Ascending aorta (tissue), 2 donors: Measurements from ENCODE around the gene MAGI1. TPM values are rescaled to one million over a fixed set of nuclear protein-coding genes. Genes with fewer than 3 reads are reported as not detected.

Source experiments
- DNase-seq, 2 donors: peaks; one replicate each; pipeline ENCODE4 v3.0.0-alpha.2; 2019; ENCODE audit warnings: low spot score in 2 of 2
- H3K27ac ChIP-seq, 2 donors: fragments of 200-600 bp; sonication (generic); one replicate each; pipeline ENCODE4 v1.5.1; 2016 to 2017; ENCODE audit warnings: mild to moderate bottlenecking in 1 of 2
- H3K27me3 ChIP-seq: fragments of 200-600 bp; sonication (generic); one replicate; pipeline ENCODE4 v1.5.1; 2017
- H3K36me3 ChIP-seq, 2 donors: fragments of 200-600 bp; sonication (generic); one replicate each; pipeline ENCODE4 v1.5.1; 2016
- H3K4me1 ChIP-seq, 2 donors: fragments of 200-600 bp; sonication (generic); one replicate each; pipeline ENCODE4 v1.5.1; 2016 to 2017; ENCODE audit warnings: mild to moderate bottlenecking in 1 of 2
- H3K4me3 ChIP-seq, 2 donors: fragments of 200-600 bp; sonication (generic); one replicate each; pipeline ENCODE4 v1.5.1; 2016 to 2017; ENCODE audit warnings: mild to moderate bottlenecking in 1 of 2
- H3K9me3 ChIP-seq, 2 donors: fragments of 200-600 bp; sonication (generic); one replicate each; pipeline ENCODE4 v1.5.1; 2016
- CTCF ChIP-seq, 3 experiments: fragments of 200-600 bp in 2 of 3; fragments of 450-650 bp in 1 of 3; sonication (generic) in 2 of 3; IDR thresholded peaks; one replicate each; pipeline ENCODE4 v1.5.1; 2016 to 2019; ENCODE audit warnings: antibody characterized with exemption in 3 of 3, mild to moderate bottlenecking in 1 of 3, moderate library complexity in 1 of 3
- intact Hi-C: fragments of 100-400 bp; cut with DNase I; formaldehyde crosslinking; loops from one replicate; pipeline ENCODE4 v1.15.1; 2023
- total RNA-seq: library from RNA; depleted of rRNA; stranded (reverse); fragments of >200 nt; gene quantifications from one replicate; pipeline ENCODE4 v1.1.0, GENCODE V29; 2016

MAGI1 gene
- total RNA-seq, 1 donor from 2014 or later = 28.4 TPM

- Histone ChIP-seq H3K27me3 (no peaks in the 10 kb centered on the region), H3K4me1 (peaks cover 0 to 29% of the 10 kb centered on the region in 2 donors), H3K4me3 (no peak overlapping the region), H3K27ac (peak overlapping the region in 1 of 2 donors; percentile 74), H3K9me3 (no peaks in the 10 kb centered on the region), H3K36me3 (no peaks in the 10 kb centered on the region)
- DNase-seq = no peak
- no peak for TF ChIP-seq CTCF (IDR thresholded peaks at IDR 0.05)
- intact Hi-C loops = loop anchor here (2.0 kb wide), 1 partner anchor 19 kb away; no protein-coding TSS in a partner anchor
These were observed 82.8 kb downstream of the MAGI1 start for GRCh38 chr3:65955792-65956477.

- Histone ChIP-seq H3K27ac (peak overlapping the region; percentile 66 to 74), H3K4me1 (peaks cover 0 to 36% of the 10 kb centered on the region in 2 donors), H3K4me3 (peak overlapping the region; percentile 37 to 38), H3K9me3 (no peaks in the 10 kb centered on the region), H3K27me3 (no peaks in the 10 kb centered on the region), H3K36me3 (no peaks in the 10 kb centered on the region)
- no peak for DNase-seq
- no peak for TF ChIP-seq CTCF (IDR thresholded peaks at IDR 0.05)
- intact Hi-C loops = loop anchor here (2.0 kb wide), 1 partner anchor 21 kb away; no protein-coding TSS in a partner anchor
These were observed 84.6 kb downstream of the MAGI1 start for GRCh38 chr3:65953881-65954733.

- no peak for TF ChIP-seq CTCF (IDR thresholded peaks at IDR 0.05)
- H3K36me3 ChIP-seq = no peaks in the 10 kb centered on the region
- no peaks in the 10 kb centered on the region for H3K9me3 ChIP-seq
- H3K4me3 ChIP-seq = peak overlapping the region in 1 of 2 donors; percentile 38
- H3K4me1 ChIP-seq = peaks cover 0 to 39% of the 10 kb centered on the region in 2 donors
- H3K27me3 ChIP-seq = no peaks in the 10 kb centered on the region
- no peak for DNase-seq
- intact Hi-C loops = no loop called here
- peak overlapping the region; percentile 66 to 74 for H3K27ac ChIP-seq
These were observed 85.4 kb downstream of the MAGI1 start for GRCh38 chr3:65953301-65953812.

GRCh38 chr3:65952842-65953241 lies 85.9 kb downstream of the MAGI1 start:
- H3K4me1 ChIP-seq = peaks cover 0 to 39% of the 10 kb centered on the region in 2 donors
- peak overlapping the region in 1 of 2 donors; percentile 38 for H3K4me3 ChIP-seq
- no peaks in the 10 kb centered on the region for H3K9me3 ChIP-seq
- peak overlapping the region; percentile 66 to 74 for H3K27ac ChIP-seq
- TF ChIP-seq CTCF (IDR thresholded peaks at IDR 0.05) = no peak
- intact Hi-C loops = no loop called here
- no peaks in the 10 kb centered on the region for H3K27me3 ChIP-seq
- H3K36me3 ChIP-seq = no peaks in the 10 kb centered on the region
- DNase-seq = no peak

GRCh38 chr3:65951836-65952505 lies 86.7 kb downstream of the MAGI1 start:
- Histone ChIP-seq H3K4me1 (peaks cover 0 to 41% of the 10 kb centered on the region in 2 donors), H3K27ac (peak overlapping the region in 1 of 2 donors; percentile 66), H3K4me3 (no peak overlapping the region), H3K9me3 (no peaks in the 10 kb centered on the region), H3K27me3 (no peaks in the 10 kb centered on the region), H3K36me3 (no peaks in the 10 kb centered on the region)
- intact Hi-C loops = no loop called here
- TF ChIP-seq CTCF (IDR thresholded peaks at IDR 0.05) = no peak
- no peak for DNase-seq
